HepG2 (cell line): Measurements from ENCODE around the gene LUZP2. TPM values are rescaled to one million over a fixed set of nuclear protein-coding genes. Genes with fewer than 3 reads are reported as not detected.

Experiments
- ATAC-seq: fragments of 200-7000 bp; cut with Tn5 transposase; 3 replicates; pipeline ENCODE4 v1.9.1; 2020; ENCODE audit warnings: mild to moderate bottlenecking, moderate library complexity
- BruUV-seq: library from RNA; stranded (reverse); fragments of 400-500 nt; replicated peaks from 2 replicates; lab custom pipeline; 2021; lab: Mats Ljungman, UMichigan
- CTCF ChIA-PET: fragments of 300-600 bp; formaldehyde crosslinking; extraction: SDS; loops from one replicate; lab custom pipeline; 2021; ENCODE audit warnings: low total read pairs, inconsistent platforms, low intra/inter-chr PET ratio; lab: Yijun Ruan, JAX
- POLR2A ChIA-PET: fragments of 350-600 bp; sonication (Branson Sonifier 250); formaldehyde crosslinking; loops from one replicate; lab custom pipeline; 2020; ENCODE audit warnings: antibody characterized with exemption, inconsistent platforms; lab: Yijun Ruan, JAX
- DNase-seq: peaks from one replicate; pipeline ENCODE4 v3.0.0-alpha.2; 2015; ENCODE audit warnings: low spot score
- FAIRE-seq: peaks from 3 replicates; lab custom pipeline; 2011; peaks lifted over from hg19 to GRCh38; lab: Jason Lieb, UNC
- H2AFZ ChIP-seq: one replicate; pipeline ENCODE4 v1.6.1; 2011; ENCODE audit warnings: low read length, inconsistent platforms
- H3K27ac ChIP-seq: fragments of 300-600 bp; 3 replicates; pipeline ENCODE4 v1.8.0; 2011; ENCODE audit warnings: mixed run types, mild to moderate bottlenecking, mixed read lengths, low read length, inconsistent platforms; ENCODE audit not compliant: insufficient read depth; ENCODE audit errors: extremely low read length
- H3K27me3 ChIP-seq, 2 experiments: fragments of 200-600 bp in 1 of 2; 2 replicates in 1 of 2; 3 replicates in 1 of 2; pipeline versions ENCODE4 v1.6.0 to v1.8.0; 2011; ENCODE audit warnings: low read length in 2 of 2, mild to moderate bottlenecking in 2 of 2, moderate library complexity in 2 of 2, inconsistent platforms in 1 of 2; ENCODE audit not compliant: insufficient read depth in 2 of 2, control insufficient read depth in 1 of 2
- H3K36me3 ChIP-seq, 2 experiments: fragments of 200-600 bp in 1 of 2; replicated peaks in 1 of 2; 2 replicates in 1 of 2; 3 replicates in 1 of 2; pipeline versions ENCODE4 v1.5.1 to v1.8.0; 2011; ENCODE audit warnings: low read length in 2 of 2, inconsistent platforms in 1 of 2; ENCODE audit not compliant: insufficient read depth in 2 of 2, control insufficient read depth in 1 of 2
- H3K4me1 ChIP-seq: 2 replicates; pipeline ENCODE4 v1.5.1; 2012; ENCODE audit warnings: low read length, inconsistent platforms; ENCODE audit not compliant: insufficient read depth
- H3K4me2 ChIP-seq: 2 replicates; pipeline ENCODE4 v1.6.0; 2011; ENCODE audit warnings: low read depth, low read length, inconsistent platforms
- H3K4me3 ChIP-seq, 3 experiments: fragments of 200-600 bp in 1 of 3; sonication (generic), shearing (Covaris generic) in 1 of 3; replicated peaks in 1 of 3; 2 replicates each; pipeline ENCODE4 v1.5.1; 2011 to 2016; ENCODE audit warnings: low read length in 3 of 3, inconsistent platforms in 2 of 3, low read depth in 2 of 3, mild to moderate bottlenecking in 2 of 3, control low read depth in 1 of 3, mixed read lengths in 1 of 3; ENCODE audit not compliant: insufficient read depth in 1 of 3
- H3K79me2 ChIP-seq: one replicate; pipeline ENCODE4 v1.6.1; 2011; ENCODE audit warnings: low read length, inconsistent platforms; ENCODE audit not compliant: insufficient read depth
- H3K9ac ChIP-seq: 2 replicates; pipeline ENCODE4 v1.6.0; 2011; ENCODE audit warnings: mild to moderate bottlenecking, low read depth, low read length, inconsistent platforms; ENCODE audit not compliant: insufficient read depth
- H3K9me3 ChIP-seq: 2 replicates; pipeline ENCODE4 v1.5.1; 2012; ENCODE audit warnings: mild to moderate bottlenecking, low read length
- H4K20me1 ChIP-seq: 2 replicates; pipeline ENCODE4 v1.6.0; 2011; ENCODE audit warnings: inconsistent platforms, mild to moderate bottlenecking, low read length, moderate library complexity; ENCODE audit not compliant: insufficient read depth
- AGO1 ChIP-seq: fragments of 200-400 bp; formaldehyde crosslinking; IDR thresholded peaks from 2 replicates; pipeline ENCODE4 v1.6.1; 2017; ENCODE audit warnings: mild to moderate bottlenecking, low read depth, low read length, moderate library complexity; ENCODE audit not compliant: poor library complexity, severe bottlenecking
- ATF7-NPFF ChIP-seq: sonication (generic); formaldehyde crosslinking; IDR thresholded peaks from 2 replicates; pipeline ENCODE4 v1.8.1; 2023; ENCODE audit warnings: mild to moderate bottlenecking, low read depth, missing genetic modification reagents, moderate library complexity
- BRCA1 ChIP-seq: sonication (generic); formaldehyde crosslinking; IDR thresholded peaks from 2 replicates; pipeline ENCODE4 v1.4.0; 2020; ENCODE audit warnings: missing genetic modification reagents
- CHD4 ChIP-seq: fragments of 200-600 bp; sonication (generic); IDR thresholded peaks from 2 replicates; pipeline ENCODE4 v1.7.0; 2017; ENCODE audit warnings: mild to moderate bottlenecking, low read length, borderline replicate concordance
- JDP2 ChIP-seq: sonication (generic); formaldehyde crosslinking; IDR thresholded peaks from 2 replicates; pipeline ENCODE4 v1.8.1; 2022; ENCODE audit warnings: missing genetic modification reagents, borderline replicate concordance
- MAFG ChIP-seq: sonication (generic); formaldehyde crosslinking; IDR thresholded peaks from 2 replicates; pipeline ENCODE4 v1.5.1; 2020; ENCODE audit warnings: mild to moderate bottlenecking, missing genetic modification reagents
- MEIS2 ChIP-seq: sonication (generic); formaldehyde crosslinking; IDR thresholded peaks from 2 replicates; pipeline ENCODE4 v1.9.0; 2021; ENCODE audit warnings: mild to moderate bottlenecking, missing genetic modification reagents
- SPEN ChIP-seq: sonication (generic); formaldehyde crosslinking; IDR thresholded peaks from 2 replicates; pipeline ENCODE4 v1.5.1; 2020; ENCODE audit warnings: low read depth, mild to moderate bottlenecking, missing genetic modification reagents
- SRF ChIP-seq: IDR thresholded peaks from 2 replicates; pipeline ENCODE4 v1.6.1; 2011; ENCODE audit warnings: mild to moderate bottlenecking, low read depth, low read length, moderate library complexity
- WIZ ChIP-seq: sonication (generic); formaldehyde crosslinking; IDR thresholded peaks from 2 replicates; pipeline ENCODE4 v1.5.1; 2020; ENCODE audit warnings: mild to moderate bottlenecking, missing genetic modification reagents
- ZMYM4 ChIP-seq: sonication (generic); formaldehyde crosslinking; IDR thresholded peaks from 2 replicates; pipeline ENCODE4 v1.8.1; 2023; ENCODE audit warnings: mild to moderate bottlenecking, missing genetic modification reagents
- ZNF558 ChIP-seq: sonication (generic); formaldehyde crosslinking; IDR thresholded peaks from 2 replicates; pipeline ENCODE4 v1.9.0; 2022; ENCODE audit warnings: mild to moderate bottlenecking, missing genetic modification reagents, borderline replicate concordance
- WGBS: methylation state at CpG from one replicate; pipeline ENCODE4 v1.1.6; 2017; ENCODE audit warnings: low lambda C conversion rate; 5-methylcytosine and 5-hydroxymethylcytosine counted together
- in situ Hi-C: cut with HindIII; loops from 2 replicates; pipeline ENCODE4 v1.10.0; 2017; ENCODE audit warnings: low pct_unique_long_range_greater_than_20kb; ENCODE audit not compliant: extremely low pct_ligation_motif_present
- intact Hi-C: fragments of 100-400 bp; cut with micrococcal nuclease; formaldehyde crosslinking; loops from one replicate; pipeline ENCODE4 v1.10.0; 2022; ENCODE audit not compliant: unreplicated experiment
- polyA plus RNA-seq, 8 experiments: library from polyadenylated mRNA; depleted of rRNA in 3 of 8; stranded (reverse) in 7 of 8; unstranded in 1 of 8; fragments of >200 nt; fragmentation: Illumina TruSeq in 4 of 8; extraction: Trizol in 4 of 8; gene quantifications; 2 replicates each; pipeline versions ENCODE4 v1.2.1 to v1.2.3, GENCODE V29; 2011 to 2016; ENCODE audit warnings: low read depth in 4 of 8, missing spikeins in 1 of 8, mixed read lengths in 1 of 8; ENCODE audit not compliant: insufficient read depth in 1 of 8
- total RNA-seq, 5 experiments: library from RNA; depleted of rRNA; stranded (reverse); fragments of >200 nt; fragmentation: Illumina TruSeq; extraction: Trizol; gene quantifications; 2 replicates each; pipeline ENCODE4 v1.2.3, GENCODE V29; 2016; ENCODE audit warnings: low read depth in 1 of 5
- TF ChIP-seq, protein P1 (sequence below): sonication (generic); formaldehyde crosslinking; IDR thresholded peaks from 2 replicates; pipeline ENCODE4 v1.5.1; 2020; ENCODE audit warnings: missing genetic modification reagents, mild to moderate bottlenecking, borderline replicate concordance
- TF ChIP-seq, protein P2 (sequence below): sonication (generic); formaldehyde crosslinking; conservative IDR thresholded peaks from 2 replicates; pipeline ENCODE4 v1.5.0; 2020; ENCODE audit warnings: missing genetic modification reagents
- TF ChIP-seq, protein P3 (sequence below): sonication (generic); formaldehyde crosslinking; IDR thresholded peaks from 2 replicates; pipeline ENCODE4 v1.5.0; 2020; ENCODE audit warnings: missing genetic modification reagents

Gene LUZP2
- total and polyA plus RNA-seq, 2 of the 13 experiments (the other 11 are each of a cell fraction or from before 2014, with no cell fraction given): not detected

DNA sequence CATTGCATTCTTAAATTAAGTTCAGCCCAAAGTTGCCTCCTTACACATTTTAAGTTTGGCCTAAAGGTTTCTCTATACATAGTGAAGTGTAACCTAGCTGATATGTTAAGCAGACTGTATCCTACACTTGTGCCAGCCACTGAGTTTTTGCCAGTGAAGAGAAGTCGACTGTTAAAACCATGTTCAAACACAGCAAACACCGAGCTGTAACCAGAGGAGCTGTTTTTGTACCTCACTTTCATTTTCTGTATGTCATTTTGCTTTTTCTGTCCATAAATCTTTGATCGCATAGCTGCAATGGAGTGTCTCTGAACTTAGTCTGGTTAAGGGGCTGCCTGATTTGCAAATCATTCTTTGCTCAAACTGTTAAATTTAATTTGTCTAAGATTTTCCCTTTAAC lies 403.7 kb downstream of the LUZP2 start:
- BruUV-seq: no TSS peak
- H2AFZ ChIP-seq: no peak overlapping the region

More for the DNA sequence above, 403.7 kb downstream of the LUZP2 start:
- intact Hi-C loops: no loop called here
- Histone ChIP-seq H3K4me2 (no peak overlapping the region), H3K9ac (no peak overlapping the region), H3K4me3 (no peak overlapping the region), H3K36me3 (no peaks in the 10 kb centered on the region), H3K27ac (no peak overlapping the region), H3K27me3 (no peaks in the 10 kb centered on the region), H3K9me3 (no peaks in the 10 kb centered on the region), H3K4me1 (no peaks in the 10 kb centered on the region), H3K79me2 (no peaks in the 10 kb centered on the region), H4K20me1 (no peaks in the 10 kb centered on the region)
- CTCF ChIA-PET: no interaction called here
- POLR2A ChIA-PET: no interaction called here
- no peak for FAIRE-seq
- no peak for DNase-seq
- in situ Hi-C loops: no loop called here
- WGBS: 36% methylated on average over 3 of the region's 3 CpGs
- TF ChIP-seq CHD4 (no peak), MEIS2 (CRISPR knock-in tag) (no peak), ZMYM4 (CRISPR knock-in tag) (no peak), BRCA1 (CRISPR knock-in tag) (no peak), WIZ (CRISPR knock-in tag) (no peak), AGO1 (no peak), JDP2 (CRISPR knock-in tag) (no peak), ZNF558 (no peak), ATF7-NPFF (no peak), SRF (no peak), MAFG (CRISPR knock-in tag) (no peak), SPEN (CRISPR knock-in tag) (no peak)
- TF ChIP-seq, protein P1, sequence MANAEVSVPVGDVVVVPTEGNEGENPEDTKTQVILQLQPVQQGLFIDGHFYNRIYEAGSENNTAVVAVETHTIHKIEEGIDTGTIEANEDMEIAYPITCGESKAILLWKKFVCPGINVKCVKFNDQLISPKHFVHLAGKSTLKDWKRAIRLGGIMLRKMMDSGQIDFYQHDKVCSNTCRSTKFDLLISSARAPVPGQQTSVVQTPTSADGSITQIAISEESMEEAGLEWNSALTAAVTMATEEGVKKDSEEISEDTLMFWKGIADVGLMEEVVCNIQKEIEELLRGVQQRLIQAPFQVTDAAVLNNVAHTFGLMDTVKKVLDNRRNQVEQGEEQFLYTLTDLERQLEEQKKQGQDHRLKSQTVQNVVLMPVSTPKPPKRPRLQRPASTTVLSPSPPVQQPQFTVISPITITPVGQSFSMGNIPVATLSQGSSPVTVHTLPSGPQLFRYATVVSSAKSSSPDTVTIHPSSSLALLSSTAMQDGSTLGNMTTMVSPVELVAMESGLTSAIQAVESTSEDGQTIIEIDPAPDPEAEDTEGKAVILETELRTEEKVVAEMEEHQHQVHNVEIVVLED: no peak
- TF ChIP-seq, protein P2, sequence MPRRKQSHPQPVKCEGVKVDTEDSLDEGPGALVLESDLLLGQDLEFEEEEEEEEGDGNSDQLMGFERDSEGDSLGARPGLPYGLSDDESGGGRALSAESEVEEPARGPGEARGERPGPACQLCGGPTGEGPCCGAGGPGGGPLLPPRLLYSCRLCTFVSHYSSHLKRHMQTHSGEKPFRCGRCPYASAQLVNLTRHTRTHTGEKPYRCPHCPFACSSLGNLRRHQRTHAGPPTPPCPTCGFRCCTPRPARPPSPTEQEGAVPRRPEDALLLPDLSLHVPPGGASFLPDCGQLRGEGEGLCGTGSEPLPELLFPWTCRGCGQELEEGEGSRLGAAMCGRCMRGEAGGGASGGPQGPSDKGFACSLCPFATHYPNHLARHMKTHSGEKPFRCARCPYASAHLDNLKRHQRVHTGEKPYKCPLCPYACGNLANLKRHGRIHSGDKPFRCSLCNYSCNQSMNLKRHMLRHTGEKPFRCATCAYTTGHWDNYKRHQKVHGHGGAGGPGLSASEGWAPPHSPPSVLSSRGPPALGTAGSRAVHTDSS (CRISPR knock-in tag): no peak
- TF ChIP-seq, protein P3, sequence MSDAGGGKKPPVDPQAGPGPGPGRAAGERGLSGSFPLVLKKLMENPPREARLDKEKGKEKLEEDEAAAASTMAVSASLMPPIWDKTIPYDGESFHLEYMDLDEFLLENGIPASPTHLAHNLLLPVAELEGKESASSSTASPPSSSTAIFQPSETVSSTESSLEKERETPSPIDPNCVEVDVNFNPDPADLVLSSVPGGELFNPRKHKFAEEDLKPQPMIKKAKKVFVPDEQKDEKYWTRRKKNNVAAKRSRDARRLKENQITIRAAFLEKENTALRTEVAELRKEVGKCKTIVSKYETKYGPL (CRISPR knock-in tag): no peak
- no peak for ATAC-seq
